SK-N-SH treated with all-trans-retinoic acid at 6 μM for 48 hours (cell line): ENCODE data around the gene MRI1.
A peak's percentile ranks its signal among the peaks of the same experiment; 100 is the strongest.

ENCODE experiments used
- ATAC-seq: fragments of 200-7000 bp; cut with Tn5 transposase; 3 replicates; pipeline ENCODE4 v1.9.1; 2020; ENCODE audit warnings: mild to moderate bottlenecking, moderate library complexity
- BACH2 ChIP-seq: fragments of 250-450 bp; sonication (Bioruptor Pico); IDR thresholded peaks from 2 replicates; pipeline ENCODE4 v1.9.0; 2021; ENCODE audit warnings: mild to moderate bottlenecking, borderline replicate concordance
- CSDC2 ChIP-seq: fragments of 250-450 bp; sonication (Bioruptor Pico); IDR thresholded peaks from 2 replicates; pipeline ENCODE4 v1.5.0; 2020; ENCODE audit warnings: mild to moderate bottlenecking, moderate library complexity
- ESRRG ChIP-seq: fragments of 250-450 bp; sonication (Bioruptor Pico); IDR thresholded peaks from 2 replicates; pipeline ENCODE4 v1.6.1; 2021; ENCODE audit warnings: mild to moderate bottlenecking
- GLIS3 ChIP-seq: fragments of 250-450 bp; sonication (Bioruptor Pico); IDR thresholded peaks from 2 replicates; pipeline ENCODE4 v1.5.0; 2020; ENCODE audit warnings: mild to moderate bottlenecking, moderate library complexity
- ISL1 ChIP-seq: fragments of 250-450 bp; sonication (Bioruptor Pico); IDR thresholded peaks from 2 replicates; pipeline ENCODE4 v2.1.2; 2022; ENCODE audit warnings: mild to moderate bottlenecking, moderate library complexity
- OSR1 ChIP-seq: fragments of 250-450 bp; sonication (Bioruptor Pico); IDR thresholded peaks from 2 replicates; pipeline ENCODE4 v1.8.0; 2022; ENCODE audit warnings: moderate library complexity, mild to moderate bottlenecking, inconsistent platforms
- PPARA ChIP-seq: fragments of 250-450 bp; sonication (Bioruptor Pico); IDR thresholded peaks from 2 replicates; pipeline ENCODE4 v1.5.0; 2020; ENCODE audit warnings: mild to moderate bottlenecking, borderline replicate concordance
- RARB ChIP-seq: fragments of 250-450 bp; sonication (Bioruptor Pico); IDR thresholded peaks from 2 replicates; pipeline ENCODE4 v1.8.0; 2021; ENCODE audit warnings: mild to moderate bottlenecking, moderate library complexity
- SNAI2 ChIP-seq: fragments of 250-450 bp; sonication (Bioruptor Pico); IDR thresholded peaks from 2 replicates; pipeline ENCODE4 v1.5.0; 2020; ENCODE audit warnings: mild to moderate bottlenecking, moderate library complexity
- TCF4 ChIP-seq: fragments of 250-450 bp; sonication (Bioruptor Pico); IDR thresholded peaks from 2 replicates; pipeline ENCODE4 v1.8.0; 2021; ENCODE audit warnings: mild to moderate bottlenecking, moderate library complexity, borderline replicate concordance
- TOX ChIP-seq: fragments of 250-450 bp; sonication (Bioruptor Pico); IDR thresholded peaks from 2 replicates; pipeline ENCODE4 v1.8.0; 2021; ENCODE audit warnings: mild to moderate bottlenecking, moderate library complexity, borderline replicate concordance
- ZC3H10 ChIP-seq: fragments of 250-450 bp; sonication (Bioruptor Pico); IDR thresholded peaks from 2 replicates; pipeline ENCODE4 v1.5.1; 2021; ENCODE audit warnings: mild to moderate bottlenecking, moderate library complexity
- ZFP3 ChIP-seq: fragments of 250-450 bp; sonication (Bioruptor Pico); IDR thresholded peaks from 2 replicates; pipeline ENCODE4 v1.5.0; 2020; ENCODE audit warnings: mild to moderate bottlenecking, moderate library complexity
- ZFP30 ChIP-seq: fragments of 450-650 bp; formaldehyde crosslinking; IDR thresholded peaks from 2 replicates; pipeline ENCODE4 v1.5.0; 2022; ENCODE audit warnings: mild to moderate bottlenecking, moderate library complexity
- ZNF565 ChIP-seq: fragments of 450-650 bp; formaldehyde crosslinking; conservative IDR thresholded peaks from 2 replicates; pipeline ENCODE4 v1.5.0; 2020; ENCODE audit warnings: low read depth, mild to moderate bottlenecking, moderate library complexity
- ZNF70 ChIP-seq: fragments of 450-650 bp; formaldehyde crosslinking; IDR thresholded peaks from 2 replicates; pipeline ENCODE4 v1.5.0; 2020; ENCODE audit warnings: mild to moderate bottlenecking, moderate library complexity
- ZNF8 ChIP-seq: fragments of 450-650 bp; formaldehyde crosslinking; IDR thresholded peaks from 2 replicates; pipeline ENCODE4 v1.5.0; 2020; ENCODE audit warnings: mild to moderate bottlenecking, moderate library complexity
- TF ChIP-seq, protein P1 (sequence below): fragments of 250-450 bp; sonication (Bioruptor Pico); IDR thresholded peaks from 2 replicates; pipeline ENCODE4 v1.5.1; 2021; ENCODE audit warnings: mild to moderate bottlenecking, moderate library complexity
- TF ChIP-seq, protein P2 (sequence below): fragments of 250-450 bp; sonication (Bioruptor Pico); IDR thresholded peaks from 2 replicates; pipeline ENCODE4 v1.5.0; 2020; ENCODE audit warnings: mild to moderate bottlenecking, moderate library complexity
- TF ChIP-seq, protein P3 (sequence below): fragments of 250-450 bp; sonication (Bioruptor Pico); IDR thresholded peaks from 2 replicates; pipeline ENCODE4 v1.8.0; 2020; ENCODE audit warnings: mild to moderate bottlenecking, moderate library complexity, borderline replicate concordance
- TF ChIP-seq, protein P4 (sequence below): fragments of 250-450 bp; sonication (Bioruptor Pico); IDR thresholded peaks from 2 replicates; pipeline ENCODE4 v1.8.0; 2021; ENCODE audit warnings: low read depth, mild to moderate bottlenecking, moderate library complexity, borderline replicate concordance
- TF ChIP-seq, protein P5 (sequence below): fragments of 250-450 bp; sonication (Bioruptor Pico); IDR thresholded peaks from 2 replicates; pipeline ENCODE4 v1.5.1; 2020; ENCODE audit warnings: low read depth, mild to moderate bottlenecking, moderate library complexity

Gene MRI1

DNA sequence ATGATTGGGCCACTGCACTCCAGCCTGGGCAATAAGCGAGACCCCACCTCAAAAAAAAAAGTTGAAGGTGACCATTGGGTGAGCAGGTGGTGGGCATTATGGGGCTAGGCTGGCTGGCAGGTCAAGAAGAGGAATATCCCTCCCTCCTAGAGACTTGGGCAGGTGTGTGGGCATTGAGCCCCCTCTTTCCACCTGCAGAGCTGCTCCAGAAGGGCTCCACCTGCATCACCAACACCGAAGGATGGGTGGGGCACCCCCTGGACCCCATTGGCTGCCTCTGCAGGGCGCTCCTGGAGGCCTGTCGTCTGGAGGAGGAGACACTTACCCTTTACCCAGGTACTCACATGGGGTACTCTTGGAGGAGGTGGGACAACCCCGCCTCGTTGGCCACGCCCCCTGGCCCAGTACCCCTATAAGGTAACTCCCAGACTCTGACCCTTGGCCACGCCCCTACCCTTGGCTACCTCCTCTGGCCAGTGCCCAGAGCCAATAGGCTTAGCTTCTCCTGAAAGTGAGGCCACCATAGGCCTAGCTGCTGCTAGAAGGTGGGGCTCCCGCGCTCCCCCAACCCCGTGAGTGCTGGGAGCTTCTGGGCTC, 52.8 kb downstream of the MRI1 start:
- TF ChIP-seq ZNF565 (CRISPR knock-in tag) (no peak), CSDC2 (CRISPR knock-in tag) (no peak), ISL1 (no peak), GLIS3 (CRISPR knock-in tag) (no peak), ZFP3 (CRISPR knock-in tag) (no peak), RARB (CRISPR knock-in tag) (no peak), PPARA (no peak), BACH2 (CRISPR knock-in tag) (no peak), OSR1 (CRISPR knock-in tag) (no peak), ZC3H10 (CRISPR knock-in tag) (no peak), SNAI2 (CRISPR knock-in tag) (no peak), ZNF8 (CRISPR knock-in tag) (no peak), ZNF70 (CRISPR knock-in tag) (no peak), ESRRG (CRISPR knock-in tag) (no peak), TCF4 (CRISPR knock-in tag) (no peak)
- TF ChIP-seq, protein P1, sequence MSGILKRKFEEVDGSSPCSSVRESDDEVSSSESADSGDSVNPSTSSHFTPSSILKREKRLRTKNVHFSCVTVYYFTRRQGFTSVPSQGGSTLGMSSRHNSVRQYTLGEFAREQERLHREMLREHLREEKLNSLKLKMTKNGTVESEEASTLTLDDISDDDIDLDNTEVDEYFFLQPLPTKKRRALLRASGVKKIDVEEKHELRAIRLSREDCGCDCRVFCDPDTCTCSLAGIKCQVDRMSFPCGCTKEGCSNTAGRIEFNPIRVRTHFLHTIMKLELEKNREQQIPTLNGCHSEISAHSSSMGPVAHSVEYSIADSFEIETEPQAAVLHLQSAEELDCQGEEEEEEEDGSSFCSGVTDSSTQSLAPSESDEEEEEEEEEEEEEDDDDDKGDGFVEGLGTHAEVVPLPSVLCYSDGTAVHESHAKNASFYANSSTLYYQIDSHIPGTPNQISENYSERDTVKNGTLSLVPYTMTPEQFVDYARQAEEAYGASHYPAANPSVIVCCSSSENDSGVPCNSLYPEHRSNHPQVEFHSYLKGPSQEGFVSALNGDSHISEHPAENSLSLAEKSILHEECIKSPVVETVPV (CRISPR knock-in tag), result no peak
- TF ChIP-seq, protein P2, sequence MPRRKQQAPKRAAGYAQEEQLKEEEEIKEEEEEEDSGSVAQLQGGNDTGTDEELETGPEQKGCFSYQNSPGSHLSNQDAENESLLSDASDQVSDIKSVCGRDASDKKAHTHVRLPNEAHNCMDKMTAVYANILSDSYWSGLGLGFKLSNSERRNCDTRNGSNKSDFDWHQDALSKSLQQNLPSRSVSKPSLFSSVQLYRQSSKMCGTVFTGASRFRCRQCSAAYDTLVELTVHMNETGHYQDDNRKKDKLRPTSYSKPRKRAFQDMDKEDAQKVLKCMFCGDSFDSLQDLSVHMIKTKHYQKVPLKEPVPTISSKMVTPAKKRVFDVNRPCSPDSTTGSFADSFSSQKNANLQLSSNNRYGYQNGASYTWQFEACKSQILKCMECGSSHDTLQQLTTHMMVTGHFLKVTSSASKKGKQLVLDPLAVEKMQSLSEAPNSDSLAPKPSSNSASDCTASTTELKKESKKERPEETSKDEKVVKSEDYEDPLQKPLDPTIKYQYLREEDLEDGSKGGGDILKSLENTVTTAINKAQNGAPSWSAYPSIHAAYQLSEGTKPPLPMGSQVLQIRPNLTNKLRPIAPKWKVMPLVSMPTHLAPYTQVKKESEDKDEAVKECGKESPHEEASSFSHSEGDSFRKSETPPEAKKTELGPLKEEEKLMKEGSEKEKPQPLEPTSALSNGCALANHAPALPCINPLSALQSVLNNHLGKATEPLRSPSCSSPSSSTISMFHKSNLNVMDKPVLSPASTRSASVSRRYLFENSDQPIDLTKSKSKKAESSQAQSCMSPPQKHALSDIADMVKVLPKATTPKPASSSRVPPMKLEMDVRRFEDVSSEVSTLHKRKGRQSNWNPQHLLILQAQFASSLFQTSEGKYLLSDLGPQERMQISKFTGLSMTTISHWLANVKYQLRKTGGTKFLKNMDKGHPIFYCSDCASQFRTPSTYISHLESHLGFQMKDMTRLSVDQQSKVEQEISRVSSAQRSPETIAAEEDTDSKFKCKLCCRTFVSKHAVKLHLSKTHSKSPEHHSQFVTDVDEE (CRISPR knock-in tag), result no peak
- TF ChIP-seq, protein P3, sequence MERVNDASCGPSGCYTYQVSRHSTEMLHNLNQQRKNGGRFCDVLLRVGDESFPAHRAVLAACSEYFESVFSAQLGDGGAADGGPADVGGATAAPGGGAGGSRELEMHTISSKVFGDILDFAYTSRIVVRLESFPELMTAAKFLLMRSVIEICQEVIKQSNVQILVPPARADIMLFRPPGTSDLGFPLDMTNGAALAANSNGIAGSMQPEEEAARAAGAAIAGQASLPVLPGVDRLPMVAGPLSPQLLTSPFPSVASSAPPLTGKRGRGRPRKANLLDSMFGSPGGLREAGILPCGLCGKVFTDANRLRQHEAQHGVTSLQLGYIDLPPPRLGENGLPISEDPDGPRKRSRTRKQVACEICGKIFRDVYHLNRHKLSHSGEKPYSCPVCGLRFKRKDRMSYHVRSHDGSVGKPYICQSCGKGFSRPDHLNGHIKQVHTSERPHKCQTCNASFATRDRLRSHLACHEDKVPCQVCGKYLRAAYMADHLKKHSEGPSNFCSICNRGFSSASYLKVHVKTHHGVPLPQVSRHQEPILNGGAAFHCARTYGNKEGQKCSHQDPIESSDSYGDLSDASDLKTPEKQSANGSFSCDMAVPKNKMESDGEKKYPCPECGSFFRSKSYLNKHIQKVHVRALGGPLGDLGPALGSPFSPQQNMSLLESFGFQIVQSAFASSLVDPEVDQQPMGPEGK (CRISPR knock-in tag), result no peak
- TF ChIP-seq, protein P4, sequence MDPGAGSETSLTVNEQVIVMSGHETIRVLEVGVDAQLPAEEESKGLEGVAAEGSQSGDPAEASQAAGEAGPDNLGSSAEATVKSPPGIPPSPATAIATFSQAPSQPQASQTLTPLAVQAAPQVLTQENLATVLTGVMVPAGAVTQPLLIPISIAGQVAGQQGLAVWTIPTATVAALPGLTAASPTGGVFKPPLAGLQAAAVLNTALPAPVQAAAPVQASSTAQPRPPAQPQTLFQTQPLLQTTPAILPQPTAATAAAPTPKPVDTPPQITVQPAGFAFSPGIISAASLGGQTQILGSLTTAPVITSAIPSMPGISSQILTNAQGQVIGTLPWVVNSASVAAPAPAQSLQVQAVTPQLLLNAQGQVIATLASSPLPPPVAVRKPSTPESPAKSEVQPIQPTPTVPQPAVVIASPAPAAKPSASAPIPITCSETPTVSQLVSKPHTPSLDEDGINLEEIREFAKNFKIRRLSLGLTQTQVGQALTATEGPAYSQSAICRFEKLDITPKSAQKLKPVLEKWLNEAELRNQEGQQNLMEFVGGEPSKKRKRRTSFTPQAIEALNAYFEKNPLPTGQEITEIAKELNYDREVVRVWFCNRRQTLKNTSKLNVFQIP (CRISPR knock-in tag), result no peak
- TF ChIP-seq, protein P5, sequence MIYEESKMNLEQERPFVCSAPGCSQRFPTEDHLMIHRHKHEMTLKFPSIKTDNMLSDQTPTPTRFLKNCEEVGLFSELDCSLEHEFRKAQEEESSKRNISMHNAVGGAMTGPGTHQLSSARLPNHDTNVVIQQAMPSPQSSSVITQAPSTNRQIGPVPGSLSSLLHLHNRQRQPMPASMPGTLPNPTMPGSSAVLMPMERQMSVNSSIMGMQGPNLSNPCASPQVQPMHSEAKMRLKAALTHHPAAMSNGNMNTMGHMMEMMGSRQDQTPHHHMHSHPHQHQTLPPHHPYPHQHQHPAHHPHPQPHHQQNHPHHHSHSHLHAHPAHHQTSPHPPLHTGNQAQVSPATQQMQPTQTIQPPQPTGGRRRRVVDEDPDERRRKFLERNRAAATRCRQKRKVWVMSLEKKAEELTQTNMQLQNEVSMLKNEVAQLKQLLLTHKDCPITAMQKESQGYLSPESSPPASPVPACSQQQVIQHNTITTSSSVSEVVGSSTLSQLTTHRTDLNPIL (CRISPR knock-in tag), result no peak
- TF ChIP-seq, all 23 proteins: peak for 0
- ATAC-seq, result peak; percentile 52

DNA sequence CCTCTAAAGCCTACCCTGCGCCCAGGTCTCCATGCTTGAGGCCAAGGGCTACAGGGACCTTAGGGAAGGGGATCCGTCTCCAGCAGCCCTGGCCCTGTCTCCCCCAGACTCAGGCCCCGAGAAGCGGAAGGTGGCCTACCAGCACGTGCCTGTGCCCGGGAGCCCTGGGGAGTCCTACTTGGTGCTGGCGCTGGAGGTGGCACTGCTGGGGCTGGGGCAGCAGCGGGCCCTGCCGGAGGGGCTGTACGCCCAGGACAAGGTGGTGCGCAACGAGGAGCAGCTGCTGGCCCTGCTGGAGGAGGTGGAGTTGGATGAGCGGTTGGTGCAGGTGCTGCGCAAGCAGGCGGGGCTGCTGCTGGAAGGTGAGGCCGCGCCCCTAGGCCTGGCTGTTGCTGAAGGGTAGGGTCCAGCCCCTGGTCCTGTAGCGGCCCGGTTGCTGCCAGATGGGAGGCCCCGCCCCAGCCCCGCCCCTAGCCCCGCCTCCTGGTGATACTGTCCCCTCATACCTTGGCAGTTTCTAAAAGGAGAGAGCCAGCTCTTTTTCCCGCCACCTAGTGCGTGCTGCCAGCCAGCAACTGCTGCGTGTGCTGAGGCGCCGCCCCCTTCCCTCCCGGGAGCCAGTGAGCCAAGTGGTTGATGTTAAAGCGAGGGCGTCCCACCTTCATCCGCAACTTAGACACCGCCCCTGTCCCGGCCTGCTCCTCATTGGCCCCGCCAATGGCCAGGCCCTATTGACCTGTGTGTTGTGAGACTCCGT, 53.5 kb downstream of the MRI1 start:
- ATAC-seq, result peak; percentile 13
- TF ChIP-seq OSR1 (CRISPR knock-in tag) (no peak), ZFP30 (CRISPR knock-in tag) (no peak), ESRRG (CRISPR knock-in tag) (no peak), CSDC2 (CRISPR knock-in tag) (no peak), TOX (CRISPR knock-in tag) (no peak), GLIS3 (CRISPR knock-in tag) (no peak), SNAI2 (CRISPR knock-in tag) (no peak), ZNF8 (CRISPR knock-in tag) (no peak)
- TF ChIP-seq, protein P1 (CRISPR knock-in tag), result no peak
- TF ChIP-seq, protein P5 (CRISPR knock-in tag), result no peak
